Natural killer cell (primary cell): ENCODE results near the gene DMPK. TPM values are rescaled to one million over a fixed set of nuclear protein-coding genes. Genes with fewer than 3 reads are reported as not detected.

Source experiments
- ATAC-seq, 3 donors: fragments of 150-1000 bp in 2 of 3; fragments of 200-7000 bp in 1 of 3; cut with Tn5 transposase; 1 replicate in 1 of 3; 2 replicates in 2 of 3; pipeline ENCODE4 v1.10.0; 2021; ENCODE audit warnings: mild to moderate bottlenecking in 2 of 3, moderate library complexity in 2 of 3
- DNase-seq, 2 donors: peaks; one replicate each; pipeline versions ENCODE4 v3.0.0 to v3.0.0-alpha.2; 2013 to 2021; ENCODE audit warnings: mixed read lengths in 1 of 2
- H3K27ac ChIP-seq: one replicate; pipeline ENCODE4 v1.5.1; 2013; ENCODE audit warnings: mild to moderate bottlenecking, low read length
- H3K27me3 ChIP-seq: one replicate; pipeline ENCODE4 v1.6.1; 2013; ENCODE audit warnings: low read length; ENCODE audit not compliant: control insufficient read depth, insufficient read depth
- H3K36me3 ChIP-seq: one replicate; pipeline ENCODE4 v1.6.1; 2013; ENCODE audit warnings: low read length; ENCODE audit not compliant: control insufficient read depth, insufficient read depth
- H3K4me1 ChIP-seq: one replicate; pipeline ENCODE4 v1.6.1; 2013; ENCODE audit warnings: low read length; ENCODE audit not compliant: control insufficient read depth, insufficient read depth
- H3K4me3 ChIP-seq: one replicate; pipeline ENCODE4 v1.5.1; 2013; ENCODE audit warnings: low read length
- H3K9me3 ChIP-seq: one replicate; pipeline ENCODE4 v1.6.1; 2013; ENCODE audit warnings: low read length; ENCODE audit not compliant: control insufficient read depth, insufficient read depth
- H3K27ac Mint-ChIP-seq, 2 donors: one replicate each; pipeline ENCODE4 v1.8.0; 2022; ENCODE audit warnings: mild to moderate bottlenecking in 2 of 2, mixed read lengths in 2 of 2, moderate library complexity in 1 of 2
- H3K27me3 Mint-ChIP-seq, 2 donors: one replicate each; pipeline ENCODE4 v1.8.0; 2022; ENCODE audit warnings: low read depth in 2 of 2, mixed read lengths in 2 of 2
- H3K36me3 Mint-ChIP-seq: one replicate; pipeline ENCODE4 v1.8.0; 2022; ENCODE audit warnings: mixed read lengths
- H3K4me1 Mint-ChIP-seq, 2 donors: one replicate each; pipeline ENCODE4 v1.8.0; 2022; ENCODE audit warnings: mixed read lengths in 2 of 2
- H3K4me3 Mint-ChIP-seq: one replicate; pipeline ENCODE4 v1.8.0; 2022; ENCODE audit warnings: mild to moderate bottlenecking, moderate library complexity, mixed read lengths
- H3K9me3 Mint-ChIP-seq, 2 donors: one replicate each; pipeline ENCODE4 v1.8.0; 2022; ENCODE audit warnings: mixed read lengths in 2 of 2
- CTCF ChIP-seq: fragments of 200-600 bp; IDR thresholded peaks from one replicate; pipeline ENCODE4 v1.8.0; 2022; ENCODE audit warnings: antibody characterized with exemption
- WGBS: methylation state at CpG from one replicate; pipeline ENCODE4 v1.1.7; 2013; ENCODE audit warnings: missing lambda C conversion rate; ENCODE audit not compliant: insufficient coverage; 5-methylcytosine and 5-hydroxymethylcytosine counted together
- intact Hi-C: fragments of 100-400 bp; cut with micrococcal nuclease; formaldehyde crosslinking; loops from one replicate; pipeline ENCODE4 v1.14.2; 2022
- total RNA-seq, 4 donors: library from RNA; stranded (reverse); fragments of 120-200 nt in 1 of 4; gene quantifications; one replicate each; pipeline versions ENCODE4 v1.2.3 to v1.2.4, GENCODE V29; 2013 to 2022

Gene DMPK
- total RNA-seq, 3 donors from 2014 or later (not counting 1 experiment from before 2014, with no cell fraction given), result 48.1 to 67.5 (median 49.8) TPM

DNA sequence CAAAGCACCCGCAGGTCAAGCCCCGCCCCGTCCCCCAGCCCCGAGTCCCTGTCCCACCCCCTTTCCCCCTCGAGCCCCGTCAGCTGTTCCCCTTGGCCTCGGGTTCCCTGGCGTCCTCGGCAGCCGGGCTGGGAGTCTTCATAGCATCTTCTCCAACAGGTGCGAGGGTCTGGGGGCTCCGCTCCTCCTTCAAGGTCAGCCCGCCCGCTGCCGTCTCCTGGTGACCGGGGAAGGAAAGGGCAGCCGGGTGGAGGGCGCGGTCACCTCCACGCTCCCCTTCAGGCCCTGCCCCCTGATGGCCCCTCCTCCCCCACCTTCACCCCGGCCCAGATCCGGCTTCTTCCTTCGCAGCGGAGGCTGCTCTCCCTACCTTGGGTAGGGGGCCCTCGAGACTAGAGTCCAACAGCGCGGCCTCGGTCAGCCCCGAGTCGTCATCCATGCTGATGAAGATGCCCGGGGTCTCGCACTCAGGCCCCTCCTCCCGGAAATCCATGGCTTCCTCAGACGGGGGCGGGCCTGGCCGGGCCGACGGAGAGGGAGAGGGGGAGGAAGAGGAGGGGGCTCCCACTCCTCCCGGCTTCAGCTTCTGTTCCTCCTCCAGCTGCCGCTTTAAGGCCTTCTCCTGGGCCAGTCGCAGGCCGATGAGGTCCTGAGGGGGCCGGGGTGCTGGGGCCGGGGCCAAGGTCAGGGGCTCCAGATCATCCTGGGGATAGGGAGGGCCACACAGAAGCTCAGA, 33.4 kb upstream of the DMPK start:
- Mint-ChIP-seq H3K27me3 (peaks cover 0 to 7% of the 10 kb centered on the region in 2 donors), H3K27ac (peak overlapping the region in 1 of 2 donors; percentile 33), H3K4me3 (peak overlapping the region; percentile 80), H3K4me1 (peaks cover 0 to 10% of the 10 kb centered on the region in 2 donors), H3K36me3 (no peaks in the 10 kb centered on the region), H3K9me3 (no peaks in the 10 kb centered on the region)
- 19% methylated on average over 41 of the region's 44 CpGs for WGBS
- peak overlapping the region; percentile 16 for H3K4me3 ChIP-seq
- intact Hi-C loops, result loop anchor here (5.0 kb wide), 1 partner anchor 202 kb away; no protein-coding TSS in a partner anchor
- H3K9me3 ChIP-seq, result no peaks in the 10 kb centered on the region
- H3K4me1 ChIP-seq, result peaks cover 27% of the 10 kb centered on the region
- ATAC-seq, result no peak
- peaks cover 6% of the 10 kb centered on the region for H3K36me3 ChIP-seq
- DNase-seq, result peak in 1 of 2 donors; percentile 26
- TF ChIP-seq CTCF, result no peak
- no peak overlapping the region for H3K27ac ChIP-seq
- peaks cover 6% of the 10 kb centered on the region for H3K27me3 ChIP-seq

- Mint-ChIP-seq H3K36me3 (no peaks in the 10 kb centered on the region), H3K9me3 (no peaks in the 10 kb centered on the region), H3K4me3 (peak within 1 kb of the TSS; percentile 80), H3K27ac (peak within 1 kb of the TSS in 1 of 2 donors; percentile 33), H3K27me3 (peaks cover 0 to 7% of the 10 kb centered on the region in 2 donors), H3K4me1 (peaks cover 0 to 10% of the 10 kb centered on the region in 2 donors)
- 30% methylated on average over 40 of the region's 40 CpGs for WGBS
- Histone ChIP-seq H3K27ac (no peak within 1 kb of the TSS), H3K27me3 (peaks cover 6% of the 10 kb centered on the region), H3K36me3 (no peaks in the 10 kb centered on the region), H3K9me3 (no peaks in the 10 kb centered on the region), H3K4me1 (peaks cover 27% of the 10 kb centered on the region), H3K4me3 (peak within 1 kb of the TSS; percentile 16)
- intact Hi-C loops, result loop anchor here (5.0 kb wide), 1 partner anchor 202 kb away; no protein-coding TSS in a partner anchor
- ATAC-seq, result no peak
- DNase-seq, result no peak
- no peak for TF ChIP-seq CTCF
Observed at GRCh38 chr19:45814851-45815480, 32.7 kb upstream of the DMPK start, which contains the start of gene RSPH6A. Gene RSPH6A (minus strand): TSS chr19:45815308. CDS start chr19:45815176, 132 bp downstream.

DNA sequence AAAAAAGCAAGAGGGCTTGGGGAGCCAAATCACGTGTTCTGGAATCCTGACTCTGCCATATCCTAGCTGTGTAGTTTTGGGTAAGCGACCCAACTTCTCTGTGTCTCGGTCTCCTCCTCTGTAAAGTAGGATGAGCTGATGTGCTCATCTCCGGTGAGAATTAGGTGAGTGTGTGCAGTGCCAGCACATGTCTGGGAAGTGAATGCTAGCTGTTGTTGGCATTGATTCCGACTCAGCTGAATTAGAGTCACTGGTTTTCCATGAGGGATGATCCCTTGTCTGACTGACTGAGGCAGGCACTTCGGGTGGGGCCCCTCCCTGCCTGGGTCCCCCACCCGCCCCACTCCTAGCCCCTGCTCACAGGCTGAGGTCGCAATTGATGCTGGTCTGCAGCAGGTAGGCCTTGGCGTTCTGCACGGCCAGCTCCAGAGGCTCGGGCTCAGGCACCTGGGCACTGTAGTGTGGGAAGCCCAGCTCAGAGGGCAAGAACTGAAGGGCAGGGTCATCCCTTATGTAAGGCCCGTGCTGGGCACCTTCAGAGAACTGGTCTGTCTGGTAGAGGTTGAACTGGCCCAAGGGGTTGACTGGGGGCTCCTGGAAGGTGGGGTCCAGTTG, 32.0 kb upstream of the DMPK start:
- H3K4me3 Mint-ChIP-seq, result peak overlapping the region; percentile 38
- no peaks in the 10 kb centered on the region for H3K9me3 Mint-ChIP-seq

More for the DNA sequence above, 32.0 kb upstream of the DMPK start:
- ATAC-seq (no peak), DNase-seq (no peak)
- no peaks in the 10 kb centered on the region for H3K9me3 ChIP-seq
- H3K4me1 ChIP-seq, result peaks cover 31% of the 10 kb centered on the region
- Mint-ChIP-seq H3K27me3 (peaks cover 0 to 7% of the 10 kb centered on the region in 2 donors), H3K4me1 (peaks cover 0 to 14% of the 10 kb centered on the region in 2 donors), H3K27ac (no peak overlapping the region), H3K36me3 (no peaks in the 10 kb centered on the region)
- intact Hi-C loops, result no loop called here
- H3K27me3 ChIP-seq, result peaks cover 6% of the 10 kb centered on the region
- 95% methylated on average over 12 of the region's 12 CpGs for WGBS
- H3K27ac ChIP-seq, result no peak overlapping the region
- no peak for TF ChIP-seq CTCF
- H3K36me3 ChIP-seq, result no peaks in the 10 kb centered on the region
- H3K4me3 ChIP-seq, result no peak overlapping the region
